H1 (cell line): ENCODE measurements around the gene PEX26.

Experiments
- GABPA ChIP-seq: IDR thresholded peaks from 2 replicates; pipeline ENCODE4 v1.6.1; 2011; ENCODE audit warnings: mild to moderate bottlenecking, low read length, moderate library complexity, borderline replicate concordance; ENCODE audit not compliant: insufficient read depth
- GTF2F1 ChIP-seq: IDR thresholded peaks from 2 replicates; pipeline ENCODE4 v1.6.1; 2012; ENCODE audit warnings: low read depth, low read length, improper control_type of control experiment, borderline replicate concordance
- NANOG ChIP-seq: IDR thresholded peaks from 2 replicates; pipeline ENCODE4 v1.6.1; 2011; ENCODE audit warnings: low read length, low read depth, mild to moderate bottlenecking, inconsistent platforms; ENCODE audit not compliant: insufficient read depth, poor library complexity, severe bottlenecking
- TF ChIP-seq, protein P1 (sequence below), 3 experiments: IDR thresholded peaks; 1 replicate in 2 of 3; 2 replicates in 1 of 3; pipeline versions ENCODE4 v1.5.1 to v1.6.1; 2011; ENCODE audit warnings: low read length in 3 of 3, mild to moderate bottlenecking in 3 of 3, inconsistent platforms in 2 of 3, low read depth in 1 of 3, moderate library complexity in 1 of 3; ENCODE audit not compliant: insufficient read depth in 1 of 3; ENCODE audit errors: control extremely low read depth in 1 of 3
- TF ChIP-seq, protein P2 (sequence below): IDR thresholded peaks from 2 replicates; pipeline ENCODE4 v1.6.1; 2012; ENCODE audit warnings: inconsistent platforms

- TF ChIP-seq GTF2F1 (no peak), NANOG (no peak), GABPA (no peak)
- TF ChIP-seq, protein P1, sequence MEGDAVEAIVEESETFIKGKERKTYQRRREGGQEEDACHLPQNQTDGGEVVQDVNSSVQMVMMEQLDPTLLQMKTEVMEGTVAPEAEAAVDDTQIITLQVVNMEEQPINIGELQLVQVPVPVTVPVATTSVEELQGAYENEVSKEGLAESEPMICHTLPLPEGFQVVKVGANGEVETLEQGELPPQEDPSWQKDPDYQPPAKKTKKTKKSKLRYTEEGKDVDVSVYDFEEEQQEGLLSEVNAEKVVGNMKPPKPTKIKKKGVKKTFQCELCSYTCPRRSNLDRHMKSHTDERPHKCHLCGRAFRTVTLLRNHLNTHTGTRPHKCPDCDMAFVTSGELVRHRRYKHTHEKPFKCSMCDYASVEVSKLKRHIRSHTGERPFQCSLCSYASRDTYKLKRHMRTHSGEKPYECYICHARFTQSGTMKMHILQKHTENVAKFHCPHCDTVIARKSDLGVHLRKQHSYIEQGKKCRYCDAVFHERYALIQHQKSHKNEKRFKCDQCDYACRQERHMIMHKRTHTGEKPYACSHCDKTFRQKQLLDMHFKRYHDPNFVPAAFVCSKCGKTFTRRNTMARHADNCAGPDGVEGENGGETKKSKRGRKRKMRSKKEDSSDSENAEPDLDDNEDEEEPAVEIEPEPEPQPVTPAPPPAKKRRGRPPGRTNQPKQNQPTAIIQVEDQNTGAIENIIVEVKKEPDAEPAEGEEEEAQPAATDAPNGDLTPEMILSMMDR (IDR thresholded peaks at IDR 0.05; ENCODE audit: control extremely low read depth in 1 of 3, insufficient read depth in 1 of 3, low read depth in 1 of 3, low read length in 3 of 3), result no peak
- TF ChIP-seq, protein P2, sequence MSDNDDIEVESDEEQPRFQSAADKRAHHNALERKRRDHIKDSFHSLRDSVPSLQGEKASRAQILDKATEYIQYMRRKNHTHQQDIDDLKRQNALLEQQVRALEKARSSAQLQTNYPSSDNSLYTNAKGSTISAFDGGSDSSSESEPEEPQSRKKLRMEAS, result no peak
Observed at GRCh38 chr22:18103527-18104269, 25.9 kb downstream of the PEX26 start.
